OCI-LY1 (cell line): ENCODE results near the gene POLR2E.
A peak's percentile ranks its signal among the peaks of the same experiment; 100 is the strongest.

Experiments
- H2AFZ ChIP-seq: fragments of 200-600 bp; sonication (generic), shearing (Covaris generic); 2 replicates; pipeline ENCODE4 v1.6.0; 2014; ENCODE audit warnings: antibody characterized with exemption, mild to moderate bottlenecking, low read length
- H3F3A ChIP-seq: fragments of 200-600 bp; sonication (generic), shearing (Covaris generic); 2 replicates; pipeline ENCODE4 v1.6.0; 2014; ENCODE audit warnings: mild to moderate bottlenecking, antibody characterized with exemption, low read length, moderate library complexity; ENCODE audit not compliant: insufficient read depth
- H3K27ac ChIP-seq: fragments of 200-600 bp; sonication (generic); 2 replicates; pipeline ENCODE4 v1.5.1; 2014; ENCODE audit warnings: low read length, mixed run types, mild to moderate bottlenecking, low read depth; ENCODE audit not compliant: poor library complexity, severe bottlenecking
- H3K27me3 ChIP-seq: fragments of 200-600 bp; sonication (generic); 2 replicates; pipeline ENCODE4 v1.6.0; 2014; ENCODE audit warnings: antibody characterized with exemption, mild to moderate bottlenecking, low read length, moderate library complexity; ENCODE audit not compliant: insufficient read depth
- H3K36me3 ChIP-seq: fragments of 200-600 bp; sonication (generic); 2 replicates; pipeline ENCODE4 v1.6.1; 2014; ENCODE audit warnings: mild to moderate bottlenecking, antibody characterized with exemption, low read length, moderate library complexity, mixed read lengths; ENCODE audit not compliant: insufficient read depth
- H3K4me1 ChIP-seq: fragments of 200-600 bp; sonication (generic); 2 replicates; pipeline ENCODE4 v1.5.1; 2014; ENCODE audit warnings: mild to moderate bottlenecking, low read length, moderate library complexity; ENCODE audit not compliant: insufficient read depth, severe bottlenecking
- H3K4me2 ChIP-seq: fragments of 200-600 bp; sonication (generic), shearing (Covaris generic); 2 replicates; pipeline ENCODE4 v1.6.1; 2014; ENCODE audit warnings: low read length
- H3K4me3 ChIP-seq: fragments of 200-600 bp; sonication (generic); 2 replicates; pipeline ENCODE4 v1.5.1; 2014; ENCODE audit warnings: low read length, low read depth, mild to moderate bottlenecking, mixed read lengths; ENCODE audit not compliant: poor library complexity, severe bottlenecking
- H3K79me2 ChIP-seq: fragments of 200-600 bp; shearing (Covaris generic); 2 replicates; pipeline ENCODE4 v1.6.1; 2016; ENCODE audit warnings: mixed run types, low read length, mixed read lengths; ENCODE audit not compliant: insufficient read depth
- H3K9ac ChIP-seq: fragments of 200-600 bp; sonication (generic), shearing (Covaris generic); 2 replicates; pipeline ENCODE4 v1.6.1; 2014; ENCODE audit warnings: mild to moderate bottlenecking, low read length, mixed read lengths
- H3K9me2 ChIP-seq: fragments of 200-600 bp; sonication (generic), shearing (Covaris generic); 2 replicates; pipeline ENCODE4 v1.6.1; 2014; ENCODE audit warnings: low read depth, mild to moderate bottlenecking, low read length, mixed read lengths
- H3K9me3 ChIP-seq: fragments of 200-600 bp; shearing (Covaris generic); 2 replicates; pipeline ENCODE4 v1.6.1; 2014; ENCODE audit warnings: low read length, mixed read lengths
- H4K20me1 ChIP-seq: fragments of 200-600 bp; sonication (generic), shearing (Covaris generic); 2 replicates; pipeline ENCODE4 v1.6.0; 2016; ENCODE audit warnings: mild to moderate bottlenecking, low read length; ENCODE audit not compliant: insufficient read depth
- CTCF ChIP-seq: fragments of 200-600 bp; sonication (generic), shearing (Covaris generic); IDR thresholded peaks from 2 replicates; pipeline ENCODE4 v1.5.1; 2017; ENCODE audit warnings: mild to moderate bottlenecking, antibody characterized with exemption, low read length, moderate library complexity, mixed read lengths
- EZH2 ChIP-seq: fragments of 200-600 bp; sonication (generic), shearing (Covaris generic); IDR thresholded peaks from 2 replicates; pipeline ENCODE4 v1.8.0; 2017; ENCODE audit warnings: borderline replicate concordance, mixed run types, mild to moderate bottlenecking, antibody characterized with exemption, low read length, moderate library complexity, mixed read lengths

POLR2E gene

DNA sequence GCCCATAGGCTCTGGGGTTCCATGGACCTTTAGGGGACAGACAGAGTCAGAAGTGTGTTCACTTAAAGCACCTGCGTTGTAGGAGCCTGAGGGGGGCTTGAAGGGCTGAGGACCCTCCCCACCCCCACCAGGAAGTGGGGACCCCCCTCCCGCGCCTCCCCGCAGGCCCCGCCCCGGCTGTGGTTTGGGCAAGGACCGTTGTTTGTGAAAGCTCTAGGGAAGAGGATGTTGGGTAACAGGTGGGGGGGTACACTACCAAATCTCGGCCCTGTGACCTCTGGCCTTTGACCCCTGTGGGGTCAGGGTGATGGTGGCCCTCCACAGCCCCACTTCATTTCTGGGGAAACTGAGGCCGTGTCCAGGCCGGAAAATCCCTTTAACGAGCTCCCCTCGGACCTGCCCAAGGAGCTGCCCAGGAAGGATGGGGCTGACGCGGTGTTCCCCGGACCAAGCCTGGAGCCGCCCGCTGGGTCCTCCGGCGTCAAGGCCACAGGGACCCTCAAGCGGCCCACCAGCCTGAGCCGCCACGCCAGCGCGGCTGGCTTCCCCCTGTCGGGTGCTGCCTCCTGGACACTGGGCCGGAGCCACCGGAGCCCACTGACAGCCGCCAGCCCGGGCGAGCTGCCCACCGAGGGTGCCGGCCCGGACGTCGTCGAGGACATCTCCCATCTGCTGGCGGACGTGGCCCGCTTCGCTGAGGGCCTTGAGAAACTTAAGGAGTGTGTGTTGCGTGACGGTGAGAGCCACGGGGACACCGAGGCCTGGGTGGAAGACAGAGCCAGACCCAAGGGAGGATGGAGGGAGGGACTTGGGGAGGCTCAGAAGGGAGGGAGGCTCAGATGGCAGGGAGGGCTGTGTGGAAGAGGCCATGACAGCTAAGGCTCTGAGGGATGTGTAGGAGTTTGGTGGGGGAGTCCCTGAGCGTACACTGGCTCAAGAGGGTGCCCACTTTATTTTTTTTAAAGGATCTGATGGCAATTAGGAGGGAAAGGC lies 26.9 kb downstream of the POLR2E start:
- peaks cover 15% of the 10 kb centered on the region for H3K36me3 ChIP-seq
- H3F3A ChIP-seq, result no peaks in the 10 kb centered on the region
- no peaks in the 10 kb centered on the region for H4K20me1 ChIP-seq
- peak overlapping the region; percentile 92 for H3K27ac ChIP-seq
- H3K9me3 ChIP-seq, result no peaks in the 10 kb centered on the region
- no peak overlapping the region for H2AFZ ChIP-seq
- peak overlapping the region; percentile 86 for H3K4me3 ChIP-seq
- H3K79me2 ChIP-seq, result no peaks in the 10 kb centered on the region
- no peak for TF ChIP-seq EZH2
- no peak for TF ChIP-seq CTCF
- H3K4me1 ChIP-seq, result peaks cover 46% of the 10 kb centered on the region
- H3K9me2 ChIP-seq, result no peaks in the 10 kb centered on the region
- peak overlapping the region; percentile 87 for H3K9ac ChIP-seq
- peak overlapping the region; percentile 72 for H3K4me2 ChIP-seq
- H3K27me3 ChIP-seq, result no peaks in the 10 kb centered on the region

- no peaks in the 10 kb centered on the region for H3K79me2 ChIP-seq
- no peak overlapping the region for H2AFZ ChIP-seq
- H3K27me3 ChIP-seq, result no peaks in the 10 kb centered on the region
- H3K4me1 ChIP-seq, result peaks cover 46% of the 10 kb centered on the region
- H3K4me3 ChIP-seq, result peak overlapping the region; percentile 86
- no peaks in the 10 kb centered on the region for H3K9me3 ChIP-seq
- H3K36me3 ChIP-seq, result peaks cover 8% of the 10 kb centered on the region
- H3K4me2 ChIP-seq, result peak overlapping the region; percentile 72
- no peaks in the 10 kb centered on the region for H3F3A ChIP-seq
- peak overlapping the region; percentile 92 for H3K27ac ChIP-seq
- TF ChIP-seq EZH2, result no peak
- no peak for TF ChIP-seq CTCF
- H3K9me2 ChIP-seq, result no peaks in the 10 kb centered on the region
- peak overlapping the region; percentile 87 for H3K9ac ChIP-seq
- no peaks in the 10 kb centered on the region for H4K20me1 ChIP-seq
These were observed 27.7 kb downstream of the POLR2E start for GRCh38 chr19:1067341-1067957.

GRCh38 chr19:1066748-1067340 lies 28.3 kb downstream of the POLR2E start, which contains the start of gene ARHGAP45:
TSS of gene ARHGAP45 (plus strand) at chr19:1067167. CDS start at chr19:1067406, 239 bp downstream.
- H3F3A ChIP-seq, result no peaks in the 10 kb centered on the region
- no peaks in the 10 kb centered on the region for H3K9me3 ChIP-seq
- peaks cover 12% of the 10 kb centered on the region for H3K36me3 ChIP-seq
- H3K4me3 ChIP-seq, result peak within 1 kb of the TSS; percentile 86
- peak within 1 kb of the TSS; percentile 72 for H3K4me2 ChIP-seq
- H2AFZ ChIP-seq, result no peak within 1 kb of the TSS
- TF ChIP-seq EZH2, result no peak
- no peak for TF ChIP-seq CTCF
- H3K9ac ChIP-seq, result peak within 1 kb of the TSS; percentile 87
- no peaks in the 10 kb centered on the region for H3K27me3 ChIP-seq
- H3K79me2 ChIP-seq, result no peaks in the 10 kb centered on the region
- H3K27ac ChIP-seq, result peak within 1 kb of the TSS; percentile 92
- no peaks in the 10 kb centered on the region for H3K9me2 ChIP-seq
- peaks cover 46% of the 10 kb centered on the region for H3K4me1 ChIP-seq
- H4K20me1 ChIP-seq, result no peaks in the 10 kb centered on the region
